ENCODE results near the gene RPLP2. TPM values are rescaled to one million over a fixed set of nuclear protein-coding genes. Genes with fewer than 3 reads are reported as not detected.
A peak's percentile ranks its signal among the peaks of the same experiment; 100 is the strongest.

The RPLP2 gene
- total and polyA plus RNA-seq, 2 experiments from 2014 or later, result 401 to 468 TPM

- peak within 1 kb of the TSS; percentile 17 for H3K4me2 ChIP-seq
- no peak within 1 kb of the TSS for H2AFZ ChIP-seq
Measured at GRCh38 chr11:789943-790342, 19.8 kb upstream of the RPLP2 start, which contains the start of gene CEND1. Gene CEND1 (minus strand): TSS chr11:790090. CDS start chr11:788576, 1,514 bp downstream.

DNA sequence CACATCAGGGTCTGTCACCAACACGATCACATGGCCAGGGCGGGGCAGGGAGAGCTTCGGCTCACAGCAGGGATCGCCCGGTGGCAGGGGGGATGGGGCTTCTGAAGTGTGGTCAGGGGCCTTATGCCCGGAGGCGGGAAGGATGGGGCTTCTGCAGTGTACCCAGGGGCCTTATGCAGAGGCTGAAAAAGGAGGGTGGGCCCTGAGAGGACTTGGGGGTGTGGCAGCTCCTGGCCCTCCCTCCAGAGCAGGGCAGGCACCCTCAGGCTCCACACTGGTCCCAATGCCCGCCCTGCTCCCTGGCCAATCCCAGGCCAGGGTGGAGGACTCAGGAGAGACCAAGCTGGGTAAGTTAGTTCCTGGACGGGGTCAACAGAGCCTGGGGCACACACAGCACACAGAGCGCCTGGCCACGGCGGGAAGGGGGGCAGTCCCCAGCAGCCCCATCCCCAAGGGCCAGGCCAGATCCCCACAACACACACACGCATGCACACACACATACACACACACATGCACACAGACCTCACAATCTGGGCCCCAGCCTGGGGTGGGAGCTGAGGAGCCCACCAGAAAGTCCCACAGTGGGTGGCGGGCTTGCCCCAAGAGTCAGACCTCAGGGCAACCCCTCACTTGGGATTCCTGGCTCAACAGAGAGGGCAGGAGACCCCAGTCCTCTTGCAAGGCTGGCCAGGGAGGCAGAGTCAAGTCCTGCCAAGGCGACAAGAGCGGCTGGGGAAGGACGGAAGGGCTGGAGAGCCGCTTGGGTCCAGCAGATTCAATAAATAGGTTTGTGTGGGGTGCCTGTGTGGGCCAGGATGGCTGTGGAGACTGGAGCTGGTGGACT is 18.8 kb upstream of the RPLP2 start:
- no peak overlapping the region for H3K4me2 ChIP-seq
- H3K4me1 ChIP-seq (ENCODE audit: insufficient read depth), result peaks cover 9% of the 10 kb centered on the region
- H4K20me1 ChIP-seq (ENCODE audit: insufficient read depth, poor library complexity, severe bottlenecking), result no peaks in the 10 kb centered on the region
- H2AFZ ChIP-seq, result no peak overlapping the region
- WGBS (ENCODE audit: low lambda C conversion rate, missing lambda C conversion rate), result 75% methylated on average over 16 of the region's 18 CpGs
- no peaks in the 10 kb centered on the region for H3K27me3 ChIP-seq
- H3K36me3 ChIP-seq (replicated peaks; ENCODE audit: insufficient read depth, low read depth), result no peaks in the 10 kb centered on the region
- peaks cover 4% of the 10 kb centered on the region for H3K79me2 ChIP-seq
- DNase-seq (ENCODE audit: low spot score), result no peak
- no peaks in the 10 kb centered on the region for H3K9me3 ChIP-seq (ENCODE audit: low read depth)
- no peak overlapping the region for H3K4me3 ChIP-seq
- H3K9me2 ChIP-seq (replicated peaks; ENCODE audit: insufficient read depth), result no peaks in the 10 kb centered on the region
- TF ChIP-seq EZH2 (IDR thresholded peaks at IDR 0.05; ENCODE audit: borderline replicate concordance) (no peak), EZH2phosphoT487 (IDR thresholded peaks at IDR 0.05; ENCODE audit: low read depth, severe bottlenecking, unreplicated experiment) (no peak)
- TF ChIP-seq, protein P1, sequence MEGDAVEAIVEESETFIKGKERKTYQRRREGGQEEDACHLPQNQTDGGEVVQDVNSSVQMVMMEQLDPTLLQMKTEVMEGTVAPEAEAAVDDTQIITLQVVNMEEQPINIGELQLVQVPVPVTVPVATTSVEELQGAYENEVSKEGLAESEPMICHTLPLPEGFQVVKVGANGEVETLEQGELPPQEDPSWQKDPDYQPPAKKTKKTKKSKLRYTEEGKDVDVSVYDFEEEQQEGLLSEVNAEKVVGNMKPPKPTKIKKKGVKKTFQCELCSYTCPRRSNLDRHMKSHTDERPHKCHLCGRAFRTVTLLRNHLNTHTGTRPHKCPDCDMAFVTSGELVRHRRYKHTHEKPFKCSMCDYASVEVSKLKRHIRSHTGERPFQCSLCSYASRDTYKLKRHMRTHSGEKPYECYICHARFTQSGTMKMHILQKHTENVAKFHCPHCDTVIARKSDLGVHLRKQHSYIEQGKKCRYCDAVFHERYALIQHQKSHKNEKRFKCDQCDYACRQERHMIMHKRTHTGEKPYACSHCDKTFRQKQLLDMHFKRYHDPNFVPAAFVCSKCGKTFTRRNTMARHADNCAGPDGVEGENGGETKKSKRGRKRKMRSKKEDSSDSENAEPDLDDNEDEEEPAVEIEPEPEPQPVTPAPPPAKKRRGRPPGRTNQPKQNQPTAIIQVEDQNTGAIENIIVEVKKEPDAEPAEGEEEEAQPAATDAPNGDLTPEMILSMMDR (IDR thresholded peaks at IDR 0.05; ENCODE audit: poor library complexity), result no peak
- H3K27ac ChIP-seq, result no peak overlapping the region

More at GRCh38 chr11:789943-790342, 19.8 kb upstream of the RPLP2 start, which contains the start of gene CEND1:
- Histone ChIP-seq H3K27ac (no peak within 1 kb of the TSS), H3K4me3 (no peak within 1 kb of the TSS), H3K9me2 (replicated peaks; ENCODE audit: insufficient read depth) (no peaks in the 10 kb centered on the region), H4K20me1 (ENCODE audit: insufficient read depth, poor library complexity, severe bottlenecking) (no peaks in the 10 kb centered on the region), H3K4me1 (ENCODE audit: insufficient read depth) (no peaks in the 10 kb centered on the region), H3K9me3 (ENCODE audit: low read depth) (no peaks in the 10 kb centered on the region), H3K79me2 (no peaks in the 10 kb centered on the region), H3K27me3 (no peaks in the 10 kb centered on the region), H3K36me3 (replicated peaks; ENCODE audit: insufficient read depth, low read depth) (no peaks in the 10 kb centered on the region)
- DNase-seq (ENCODE audit: low spot score), result no peak
- 19% methylated on average over 29 of the region's 44 CpGs for WGBS (ENCODE audit: low lambda C conversion rate, missing lambda C conversion rate)
- TF ChIP-seq EZH2phosphoT487 (IDR thresholded peaks at IDR 0.05; ENCODE audit: low read depth, severe bottlenecking, unreplicated experiment) (no peak), EZH2 (IDR thresholded peaks at IDR 0.05; ENCODE audit: borderline replicate concordance) (no peak)
- TF ChIP-seq, protein P1 (IDR thresholded peaks at IDR 0.05; ENCODE audit: poor library complexity), result no peak

GRCh38 chr11:791658-792534 is 17.9 kb upstream of the RPLP2 start:
- H3K4me2 ChIP-seq, result no peak overlapping the region
- peaks cover 19% of the 10 kb centered on the region for H3K4me1 ChIP-seq (ENCODE audit: insufficient read depth)
- peaks cover 6% of the 10 kb centered on the region for H3K79me2 ChIP-seq
- TF ChIP-seq, protein P1 (IDR thresholded peaks at IDR 0.05; ENCODE audit: poor library complexity), result no peak
- TF ChIP-seq EZH2 (IDR thresholded peaks at IDR 0.05; ENCODE audit: borderline replicate concordance) (no peak), EZH2phosphoT487 (IDR thresholded peaks at IDR 0.05; ENCODE audit: low read depth, severe bottlenecking, unreplicated experiment) (no peak)
- WGBS (ENCODE audit: low lambda C conversion rate, missing lambda C conversion rate), result 96% methylated on average over 48 of the region's 49 CpGs
- no peak overlapping the region for H3K4me3 ChIP-seq
- DNase-seq (ENCODE audit: low spot score), result no peak
- no peaks in the 10 kb centered on the region for H3K27me3 ChIP-seq
- no peaks in the 10 kb centered on the region for H4K20me1 ChIP-seq (ENCODE audit: insufficient read depth, poor library complexity, severe bottlenecking)
- no peaks in the 10 kb centered on the region for H3K9me3 ChIP-seq (ENCODE audit: low read depth)
- H3K36me3 ChIP-seq (replicated peaks; ENCODE audit: insufficient read depth, low read depth), result no peaks in the 10 kb centered on the region
- H2AFZ ChIP-seq, result no peak overlapping the region
- H3K27ac ChIP-seq, result no peak overlapping the region
- H3K9me2 ChIP-seq (replicated peaks; ENCODE audit: insufficient read depth), result no peaks in the 10 kb centered on the region
